Amniotic stem cell (primary cell): Measurements from ENCODE around the gene LINS1.
A peak's percentile ranks its signal among the peaks of the same experiment; 100 is the strongest.
"Not testable (repeated sequence)": the region's sequence is repeated elsewhere in the genome, so short reads cannot be mapped to it uniquely, and the experiment has no call there.

Experiments
- DNase-seq: peaks from one replicate; lab custom pipeline; 2025; lab: John Stamatoyannopoulos, UW

LINS1 gene

DNA sequence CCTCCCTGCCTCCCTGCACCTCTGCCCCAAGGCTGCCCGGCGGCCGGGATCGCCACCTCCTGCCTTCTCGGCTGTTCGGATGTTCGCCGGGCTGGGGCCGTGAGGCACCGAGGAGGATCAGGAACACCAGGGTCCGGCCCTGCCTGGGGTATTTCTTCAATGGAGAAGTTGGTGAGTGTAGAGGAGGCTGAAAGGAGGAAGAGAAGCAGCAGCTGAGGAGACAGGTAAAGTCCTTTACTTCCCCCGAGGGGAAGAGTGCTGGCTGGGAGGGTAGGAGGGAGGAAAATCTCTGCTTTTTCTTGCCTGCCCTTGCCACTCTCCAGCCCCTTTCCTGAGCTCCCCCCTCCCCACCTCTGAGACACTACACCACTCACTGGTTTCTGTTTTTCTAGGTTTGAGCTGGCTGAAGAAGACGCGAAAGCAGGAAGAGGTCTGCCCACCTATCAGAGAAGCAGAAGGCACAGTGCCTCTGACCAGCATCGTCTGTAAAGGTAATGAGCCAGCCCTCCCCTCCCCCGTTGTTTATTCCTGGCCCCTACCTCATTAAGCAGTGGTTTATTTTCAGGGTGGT, 924 bp upstream of the LINS1 start:
- no peak for DNase-seq

DNA sequence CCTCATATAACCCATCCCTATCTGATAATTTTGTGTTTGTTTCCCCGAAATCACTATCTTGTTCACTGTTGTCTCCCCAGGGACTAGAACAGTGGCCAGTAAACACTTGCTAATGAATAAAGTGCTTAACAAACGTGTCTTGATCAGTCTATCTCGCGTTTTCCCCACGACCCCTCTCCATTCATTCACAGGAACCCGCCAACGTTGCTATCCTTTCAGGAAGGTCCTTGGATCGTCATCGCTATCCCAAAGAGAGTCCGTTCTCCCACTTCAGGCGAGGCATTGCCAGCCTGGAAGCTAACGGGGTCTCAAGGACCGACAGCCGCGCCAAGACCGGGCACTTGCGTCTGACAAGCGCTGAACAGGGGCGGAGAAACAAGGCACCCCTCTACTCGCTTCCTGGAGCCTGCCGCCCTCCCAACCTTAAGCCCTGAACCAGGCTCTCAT, 344 bp downstream of the LINS1 start:
- no peak for DNase-seq

DNA sequence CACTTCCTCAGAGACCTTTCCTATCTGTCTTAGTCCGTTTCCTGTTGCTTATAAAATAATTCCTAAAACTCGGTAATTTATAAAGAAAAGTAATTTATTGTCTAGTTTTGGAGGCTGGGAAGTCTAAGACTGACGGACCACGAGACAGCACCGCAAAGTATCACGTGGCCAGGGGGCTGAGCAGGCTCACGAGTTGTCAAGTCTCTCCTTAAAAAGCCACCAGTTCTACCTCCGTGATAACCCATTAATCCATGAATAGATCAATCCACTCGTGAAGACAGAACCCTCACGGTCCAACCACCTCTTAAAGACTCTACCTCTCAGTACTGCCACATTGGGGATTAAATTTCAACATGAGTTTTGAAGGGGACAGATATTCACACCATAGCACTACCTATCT, 821 bp downstream of the LINS1 start:
- DNase-seq, result no peak

DNA sequence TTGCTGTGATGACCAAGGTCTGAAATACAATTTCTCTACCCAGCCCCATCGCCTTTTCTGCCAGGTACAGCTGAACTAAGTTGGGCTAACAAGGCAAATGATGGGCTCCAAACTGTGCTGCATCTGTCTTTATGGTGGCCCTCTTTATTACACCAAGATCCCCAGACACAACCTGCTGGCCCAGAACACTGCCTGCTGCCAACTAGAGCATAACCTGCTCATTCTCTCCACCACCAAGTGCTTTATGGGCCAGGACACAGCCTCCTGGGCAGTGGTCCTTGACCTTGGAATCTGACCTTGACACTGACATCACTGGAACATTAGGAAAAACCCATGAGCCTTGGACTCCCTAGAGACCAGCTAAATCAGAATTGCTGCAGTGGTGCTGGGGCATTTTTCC, 3.3 kb downstream of the LINS1 start:
- no peak for DNase-seq

DNA sequence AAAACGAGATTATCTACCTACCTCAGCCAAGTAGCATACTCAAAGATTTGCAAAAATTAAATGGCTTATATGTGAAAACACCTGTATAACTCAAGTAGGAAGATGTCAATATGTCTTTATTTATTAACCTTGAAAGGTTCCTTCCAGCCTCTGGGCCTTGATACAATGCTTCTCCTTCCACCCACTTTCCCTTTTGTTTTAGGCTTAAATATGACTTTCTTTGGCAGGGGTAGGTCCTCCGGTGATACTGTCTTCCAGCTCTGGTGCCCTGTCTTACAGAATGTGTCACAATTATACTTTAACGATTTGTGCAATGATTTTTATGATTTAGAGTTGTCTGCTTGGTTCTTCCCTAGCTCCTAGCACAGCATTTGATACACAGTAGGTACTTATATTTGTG, 4.1 kb downstream of the LINS1 start:
- DNase-seq, result no peak

DNA sequence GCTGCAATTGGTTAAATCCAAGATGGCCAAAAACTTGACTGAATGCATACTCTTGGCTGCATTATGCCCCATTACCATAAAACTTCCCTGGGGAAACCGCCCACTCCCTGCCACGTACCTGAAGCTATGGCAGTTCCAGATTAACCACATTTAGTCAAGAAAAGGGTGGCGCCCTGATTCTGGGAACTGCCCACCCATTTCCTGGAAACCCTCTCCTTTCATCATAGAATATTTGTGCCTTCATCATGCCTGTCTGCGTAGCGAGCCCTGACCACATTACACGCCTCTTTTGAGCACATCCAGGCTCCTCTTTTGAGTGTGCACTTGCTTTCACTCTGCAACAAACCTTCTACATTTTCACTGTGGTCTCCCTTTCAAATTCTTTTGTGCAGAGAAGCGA, 5.2 kb downstream of the LINS1 start:
- DNase-seq, result no peak

DNA sequence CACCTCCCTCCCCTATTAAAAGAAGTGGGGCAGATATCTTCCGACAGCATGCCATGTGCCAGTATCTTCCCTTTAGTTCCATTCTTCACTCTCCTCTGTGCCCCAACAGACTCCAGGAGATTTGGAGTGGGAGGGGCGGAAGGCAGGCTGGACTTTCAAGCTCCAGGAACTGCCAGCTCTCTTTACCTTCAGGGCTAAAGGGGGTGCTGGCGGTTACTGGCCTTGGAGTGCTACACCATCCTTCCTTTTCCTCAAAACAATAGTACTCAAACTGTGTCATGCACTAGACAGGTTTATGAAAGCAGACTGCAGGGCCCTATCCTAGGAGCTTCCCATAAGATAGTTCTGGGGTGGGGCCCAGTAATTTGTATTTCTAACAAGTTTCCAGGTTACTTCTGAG, 6.0 kb downstream of the LINS1 start:
- no peak for DNase-seq

DNA sequence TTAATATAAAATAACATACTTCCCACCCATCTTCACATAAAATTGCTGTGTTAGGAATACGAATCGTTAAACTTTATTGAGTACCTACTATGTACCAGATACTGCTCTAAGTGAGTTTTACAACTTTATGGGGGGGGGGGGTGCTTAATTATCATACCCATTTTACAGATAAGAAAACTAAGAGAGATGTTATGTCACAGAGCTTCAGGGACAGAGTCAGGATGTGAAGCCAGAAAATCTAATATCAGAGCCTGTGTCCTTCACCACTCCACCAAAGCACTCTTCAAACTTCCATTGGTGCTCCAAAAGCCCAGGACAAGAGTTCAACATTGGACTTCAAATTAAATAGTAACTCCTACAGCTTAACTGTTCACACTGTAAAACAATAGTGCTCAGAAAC, 8.6 kb downstream of the LINS1 start:
- no peak for DNase-seq

DNA sequence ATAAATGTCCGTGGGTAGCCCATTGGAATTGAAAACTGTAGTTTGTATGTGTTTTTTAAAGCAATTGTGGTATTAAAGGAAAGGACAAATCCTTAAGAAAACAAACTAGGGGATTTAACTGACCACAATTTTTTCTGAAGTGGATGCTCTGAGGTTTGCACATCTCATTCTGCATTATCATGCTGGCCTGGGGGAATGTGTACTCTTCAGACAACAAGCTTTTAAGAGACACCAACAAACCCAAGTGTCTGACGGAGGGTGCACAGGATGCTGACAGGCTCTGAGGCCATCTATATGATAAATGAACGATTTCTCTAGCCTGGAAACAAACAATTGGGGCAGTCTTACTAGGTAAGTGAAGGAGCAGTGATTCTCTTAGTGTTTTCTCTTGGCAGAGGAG, 9.1 kb downstream of the LINS1 start:
- DNase-seq, result peak; percentile 28

DNA sequence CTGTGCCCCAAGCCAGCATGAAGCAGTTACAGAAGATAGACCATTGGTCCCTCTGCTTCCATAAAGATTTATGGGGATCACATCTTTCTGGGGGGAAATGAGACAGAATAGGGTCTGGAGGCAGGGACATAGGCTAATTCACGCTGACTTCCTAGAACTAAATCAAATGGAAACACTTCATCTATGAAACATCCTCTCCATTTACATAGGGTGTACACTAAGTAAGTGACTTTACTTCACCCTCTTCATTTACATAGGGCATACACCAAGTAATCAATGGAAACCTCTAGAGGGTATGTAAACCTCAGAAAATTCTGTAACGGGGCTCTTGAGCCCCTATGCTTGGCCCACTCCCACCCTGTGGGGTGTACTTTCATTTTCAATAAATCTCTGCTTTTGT, 10.1 kb downstream of the LINS1 start:
- DNase-seq, result no peak

DNA sequence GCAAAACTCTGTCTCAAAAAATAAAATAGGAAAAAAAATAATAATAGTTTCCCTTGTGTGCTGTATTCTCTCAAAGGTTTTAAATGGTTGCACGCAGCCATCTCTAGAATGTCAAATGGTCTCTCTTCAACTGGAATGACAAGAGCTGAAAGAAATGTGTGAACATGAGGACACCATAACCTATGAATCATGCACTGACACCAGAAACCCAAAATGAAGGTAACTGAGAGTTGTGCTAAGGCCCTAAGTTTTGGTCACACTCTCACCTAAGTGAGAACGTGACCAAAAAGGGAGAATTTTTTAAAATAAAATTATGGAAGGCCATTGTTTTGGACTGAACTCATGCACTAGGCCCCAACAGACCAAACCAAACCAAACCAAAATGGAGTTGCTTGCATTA, 10.8 kb downstream of the LINS1 start:
- DNase-seq, result not testable (repeated sequence)

DNA sequence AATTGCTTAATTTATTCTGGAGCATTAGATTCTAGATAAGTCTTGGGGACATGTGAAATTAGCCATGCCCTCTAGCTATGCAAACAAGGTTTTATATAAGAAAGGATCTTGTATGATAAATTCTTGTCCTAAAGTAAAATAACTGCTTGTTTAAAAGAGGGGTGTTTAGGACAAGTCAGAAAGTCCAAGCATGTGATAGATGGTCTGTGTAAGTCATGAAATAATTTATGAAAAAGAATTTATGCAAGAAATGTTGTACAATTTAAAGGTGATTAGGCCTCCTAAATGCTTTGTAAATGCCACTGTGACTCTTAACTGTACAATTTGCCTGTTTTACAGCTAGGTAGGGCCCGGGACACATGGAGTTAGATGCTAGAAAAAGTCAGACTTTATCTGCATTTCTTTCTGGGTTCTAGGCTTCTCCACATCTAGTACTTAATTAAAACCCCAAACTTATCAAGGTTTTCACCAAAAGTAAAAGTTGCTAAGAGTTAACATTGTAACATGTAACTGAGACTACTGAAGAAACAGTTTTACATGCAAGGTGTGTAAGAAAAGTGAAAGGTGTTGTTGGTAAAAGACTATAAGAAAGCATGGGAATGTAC, 13.2 kb downstream of the LINS1 start:
- DNase-seq, result no peak

DNA sequence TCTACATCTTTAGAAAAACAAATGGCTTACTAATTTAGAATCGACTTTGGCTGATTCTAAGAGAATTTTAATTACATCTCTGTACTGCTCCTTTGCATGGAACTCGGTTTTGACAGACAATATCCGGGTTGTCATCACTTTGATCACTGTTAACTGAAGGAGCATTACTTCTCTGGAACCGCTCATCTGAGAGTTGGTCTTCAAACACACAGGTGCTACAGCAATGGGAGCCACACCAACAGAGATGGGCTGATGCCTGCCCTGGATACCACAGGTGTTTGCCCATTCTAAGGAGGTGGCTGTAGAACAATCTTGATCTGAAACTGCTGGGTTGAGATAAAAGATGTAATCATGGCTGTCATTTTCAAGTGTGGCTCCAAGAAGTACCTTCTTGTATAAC, 21.6 kb downstream of the LINS1 start:
- no peak for DNase-seq

DNA sequence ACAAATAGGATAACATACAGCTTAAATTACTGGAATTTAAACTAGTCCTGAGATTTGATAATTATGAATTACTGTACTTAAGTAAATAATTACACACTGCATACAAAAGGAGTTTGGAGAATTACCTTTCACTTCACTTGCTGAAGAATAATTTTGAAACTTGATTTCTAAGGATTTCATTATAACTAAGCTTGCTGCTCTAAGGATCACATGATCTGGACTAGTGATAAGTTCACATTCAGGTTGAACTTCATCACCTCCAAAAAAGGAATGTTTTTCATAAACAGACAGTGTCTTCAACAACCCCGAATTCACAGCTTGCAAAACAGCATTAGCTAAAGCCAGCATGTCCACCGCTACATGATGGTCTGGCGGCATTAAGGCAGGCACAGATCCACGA, 28.5 kb downstream of the LINS1 start:
- no peak for DNase-seq

DNA sequence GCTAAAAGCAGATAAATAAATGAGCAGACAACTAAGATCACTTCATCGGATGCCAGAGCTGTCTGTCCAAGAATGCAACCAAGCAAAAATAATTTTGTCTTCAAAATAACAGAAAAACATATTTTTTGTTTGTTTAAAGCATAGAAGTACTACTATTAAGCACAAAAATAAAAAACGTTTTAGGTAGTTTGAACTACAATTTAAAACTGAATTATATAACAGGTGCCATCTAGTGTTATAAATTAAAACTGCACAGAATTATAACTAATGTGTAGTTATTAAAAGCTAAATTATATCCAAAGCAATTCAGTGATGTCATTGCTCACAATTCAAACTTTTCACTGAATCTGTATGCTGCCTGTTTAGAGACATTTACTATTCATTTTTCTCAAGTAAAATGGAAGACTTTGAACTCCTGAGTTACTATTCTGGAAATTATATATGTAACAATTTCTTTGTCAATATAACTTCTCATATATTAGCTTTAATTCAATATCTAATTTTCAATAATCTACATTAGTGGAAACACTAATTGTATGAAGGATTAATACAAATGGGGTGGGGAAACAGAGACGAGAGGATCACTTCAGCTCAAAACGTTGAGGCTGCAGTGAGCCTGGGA, 29.5 kb downstream of the LINS1 start:
- DNase-seq, result no peak

DNA sequence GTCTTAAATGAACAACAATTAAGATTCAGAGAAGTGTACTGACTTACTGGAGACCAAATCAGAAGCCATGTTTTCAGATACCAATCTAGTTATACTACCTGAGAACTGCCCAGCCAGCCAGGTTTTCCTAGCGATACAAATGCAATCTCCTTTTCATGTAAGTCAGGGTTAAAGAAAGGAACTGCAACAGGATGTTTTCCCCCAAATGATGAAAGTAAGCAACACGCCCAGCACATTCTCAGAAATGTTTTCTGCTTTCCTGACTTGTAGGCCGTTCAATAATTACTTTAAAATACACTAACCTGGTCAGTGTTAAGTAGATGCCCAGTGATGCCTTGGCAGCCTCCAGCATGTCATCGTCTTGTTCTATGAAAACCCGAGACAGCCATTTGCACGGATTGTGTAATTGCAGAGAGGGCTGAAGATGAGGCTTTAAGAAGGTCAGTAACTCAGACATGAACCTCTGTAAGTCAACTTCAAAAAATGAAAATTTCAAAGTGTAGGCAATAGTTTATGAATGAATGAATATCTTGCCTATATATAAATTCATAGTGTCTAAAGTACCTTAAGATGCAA, 30.3 kb downstream of the LINS1 start:
- no peak for DNase-seq

DNA sequence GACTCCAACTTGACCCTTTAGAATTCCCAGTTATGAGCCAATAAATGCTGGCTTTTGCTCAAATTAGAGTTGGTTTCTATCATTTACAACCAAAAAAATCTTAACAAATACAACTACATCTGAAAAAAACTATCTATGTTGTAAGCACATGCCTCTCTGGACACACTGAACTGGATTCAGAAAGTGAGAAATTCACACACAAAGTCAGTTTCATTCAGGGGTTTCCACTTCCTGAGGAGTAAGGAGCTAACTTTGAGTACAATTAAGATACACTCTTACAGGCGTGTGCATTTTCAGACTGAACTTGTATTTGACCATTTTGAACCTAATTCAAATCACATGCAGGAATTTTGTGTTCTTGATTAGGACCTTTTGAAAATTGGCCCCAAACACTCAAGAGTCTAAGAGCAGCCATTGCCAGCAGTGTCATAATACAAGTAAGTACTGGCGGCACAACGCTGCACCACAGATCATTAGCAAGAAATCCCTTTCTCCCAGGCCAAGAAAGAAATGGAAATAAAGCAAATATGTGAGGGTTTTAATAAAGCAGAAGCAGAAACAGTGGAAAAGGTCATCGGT, 31.2 kb downstream of the LINS1 start:
- no peak for DNase-seq

DNA sequence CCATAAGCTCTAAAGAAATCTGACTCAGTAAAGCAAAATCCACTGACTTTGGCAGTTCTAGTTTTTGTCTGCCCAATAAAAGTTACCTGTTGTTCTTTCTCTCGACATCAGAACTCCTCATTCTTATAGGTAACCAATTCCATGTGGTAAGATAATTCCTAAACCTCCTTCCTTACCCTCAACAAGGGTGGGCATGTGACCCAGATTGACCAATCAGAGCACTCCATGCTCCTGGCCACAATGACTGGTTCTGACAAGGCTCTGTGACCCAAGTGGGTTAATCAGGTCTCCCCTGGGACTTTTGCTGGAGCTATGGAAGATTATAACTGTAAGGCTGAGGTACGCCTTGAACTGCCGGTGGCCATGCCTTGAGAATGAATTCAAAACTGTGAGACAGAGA, 31.7 kb downstream of the LINS1 start:
- no peak for DNase-seq

DNA sequence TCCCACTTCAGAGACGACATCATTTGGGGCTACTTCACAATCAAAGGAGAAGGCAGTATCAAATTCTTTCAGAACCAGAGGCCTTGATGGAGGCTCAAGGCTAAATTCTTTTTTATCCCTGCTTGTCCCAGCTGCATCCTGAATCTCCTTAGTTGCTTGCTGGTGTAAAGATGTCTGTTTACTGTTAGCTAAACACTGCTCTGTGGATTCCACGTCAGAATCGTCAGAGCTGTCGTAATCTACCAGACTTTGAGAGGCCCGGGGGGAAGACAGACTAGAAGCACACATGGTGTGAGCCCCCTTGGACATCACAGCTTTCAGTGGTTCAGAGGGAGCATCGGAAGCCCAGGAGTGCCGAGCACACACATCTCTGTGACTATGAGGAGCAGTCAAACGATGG, 32.6 kb downstream of the LINS1 start:
- no peak for DNase-seq

DNA sequence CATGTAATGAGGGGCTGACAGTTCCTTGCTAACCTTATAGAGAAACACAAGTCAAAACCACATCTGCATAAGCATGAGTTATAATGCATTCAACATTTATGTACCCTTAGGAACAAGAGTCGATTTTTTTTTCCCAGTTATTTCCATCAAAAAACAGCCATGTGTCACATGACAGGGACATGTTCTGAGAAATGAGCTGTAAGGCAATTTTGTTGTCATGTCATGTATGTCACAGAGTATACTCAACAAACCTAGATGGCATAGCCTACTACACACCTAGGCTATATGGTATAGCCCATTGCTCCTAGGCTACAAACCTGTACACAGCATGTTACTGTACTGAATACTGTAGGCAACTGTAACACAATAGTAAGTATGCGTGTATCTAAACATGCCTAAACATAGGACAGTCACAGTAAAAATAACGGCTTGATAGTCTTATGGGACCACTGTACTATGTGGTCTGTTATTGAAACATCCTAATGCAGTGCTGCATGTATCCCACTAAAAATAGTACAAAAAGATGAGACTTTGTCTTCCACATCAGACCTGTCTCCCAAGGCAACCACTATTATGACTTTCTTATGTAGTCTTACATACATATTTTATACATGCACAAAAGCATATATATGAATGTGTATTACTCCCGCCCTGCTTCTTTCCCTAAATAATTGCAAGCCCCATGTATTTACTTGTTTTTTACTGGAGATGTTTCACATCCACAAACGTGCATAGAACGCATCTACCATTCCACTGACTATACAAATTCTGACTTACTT, 34.9 kb downstream of the LINS1 start:
- no peak for DNase-seq

DNA sequence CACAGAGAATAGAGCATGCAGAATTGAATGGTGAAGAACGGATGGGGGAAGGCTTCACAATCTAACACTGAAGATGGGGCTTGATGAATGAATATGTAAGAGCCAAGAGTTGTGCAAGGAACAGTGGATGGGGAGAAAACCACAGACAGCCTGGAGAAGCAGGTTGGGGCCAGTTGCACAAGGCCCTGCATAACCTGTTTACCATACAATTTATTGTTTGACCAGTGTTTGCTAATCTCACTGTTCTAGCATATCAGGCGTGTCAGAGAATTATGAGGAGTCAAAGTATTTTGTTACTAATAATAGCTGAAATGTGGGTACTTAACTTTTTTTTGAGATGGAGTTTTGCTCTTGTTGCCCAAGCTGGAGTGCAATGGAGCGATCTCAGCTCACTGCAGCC, 36.4 kb downstream of the LINS1 start:
- no peak for DNase-seq

DNA sequence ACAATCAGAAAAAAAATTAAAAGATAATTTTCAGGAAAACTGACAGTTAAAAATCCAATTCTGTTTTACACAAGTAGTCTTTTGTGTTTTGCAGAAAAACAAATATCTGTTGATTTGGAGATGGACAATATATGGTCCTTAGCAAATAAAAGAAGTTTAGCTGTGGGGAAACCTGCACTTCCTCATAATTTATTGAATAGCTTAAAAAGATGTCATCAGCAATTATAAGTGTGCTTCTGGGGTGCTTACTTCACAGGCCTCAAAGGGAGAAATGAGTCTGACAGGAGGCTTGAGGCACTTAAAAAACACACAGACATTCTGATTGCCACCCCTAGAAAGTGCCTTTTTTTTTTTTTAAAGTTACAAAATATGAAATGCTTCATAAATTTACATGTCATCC, 41.7 kb downstream of the LINS1 start:
- DNase-seq, result no peak

DNA sequence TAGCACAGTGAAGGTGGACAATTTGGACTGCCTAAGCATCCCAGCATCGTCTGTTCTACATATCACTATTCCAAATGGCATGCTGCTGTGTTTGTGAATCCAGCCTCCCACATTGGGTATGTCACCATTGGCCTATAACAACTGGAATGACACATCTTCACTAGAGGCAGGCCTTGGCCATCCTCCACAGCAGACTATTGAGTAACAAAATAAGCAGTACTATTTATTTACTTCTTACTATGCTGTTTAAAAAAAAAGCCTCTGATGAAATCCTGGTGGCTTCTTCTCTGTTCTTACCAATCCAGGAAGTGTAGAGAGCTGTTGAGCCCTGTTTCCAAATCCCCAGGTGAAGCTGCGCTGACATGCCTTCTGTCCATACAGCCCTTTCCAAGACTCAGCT, 42.7 kb downstream of the LINS1 start:
- no peak for DNase-seq
